GM19395 (cell line): ENCODE measurements around the gene SLC30A9.

ENCODE experiments used
- ATAC-seq: cut with Tn5 transposase; IDR thresholded peaks from one replicate; pipeline ENCODE4 v1.9.1; 2021; ENCODE audit warnings: mild to moderate bottlenecking, moderate library complexity; ENCODE audit not compliant: unreplicated experiment

The SLC30A9 gene

GRCh38 chr4:41990365-41991111 lies at the start of gene SLC30A9:
Gene SLC30A9 (plus strand): TSS chr4:41990530. CDS start chr4:41990652, 122 bp downstream.
- ATAC-seq = peak; percentile 99

- ATAC-seq = no peak
These were observed 49.5 kb upstream of the SLC30A9 start for GRCh38 chr4:41940834-41941233.

DNA sequence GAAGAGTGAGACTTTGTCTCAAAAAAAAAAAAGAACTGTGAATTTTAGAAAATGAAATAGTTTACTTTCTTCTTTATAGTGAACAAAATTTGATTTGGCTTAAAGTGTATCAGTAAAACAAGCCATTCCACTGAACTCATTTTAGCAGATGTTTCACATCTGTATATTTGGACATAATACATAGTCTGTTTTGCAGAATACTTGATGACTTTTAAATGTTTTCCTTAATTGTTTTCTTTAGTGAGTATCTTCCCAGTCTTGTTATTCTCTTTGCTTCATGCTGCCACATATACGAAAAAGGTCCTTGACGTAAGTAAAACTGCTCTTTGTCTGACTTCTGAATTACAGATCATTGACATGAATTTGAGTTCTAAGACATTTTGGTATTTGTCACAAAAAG lies 46.8 kb upstream of the SLC30A9 start:
- ATAC-seq = no peak

GRCh38 chr4:41944089-41944488 lies 46.2 kb upstream of the SLC30A9 start:
- ATAC-seq = no peak

DNA sequence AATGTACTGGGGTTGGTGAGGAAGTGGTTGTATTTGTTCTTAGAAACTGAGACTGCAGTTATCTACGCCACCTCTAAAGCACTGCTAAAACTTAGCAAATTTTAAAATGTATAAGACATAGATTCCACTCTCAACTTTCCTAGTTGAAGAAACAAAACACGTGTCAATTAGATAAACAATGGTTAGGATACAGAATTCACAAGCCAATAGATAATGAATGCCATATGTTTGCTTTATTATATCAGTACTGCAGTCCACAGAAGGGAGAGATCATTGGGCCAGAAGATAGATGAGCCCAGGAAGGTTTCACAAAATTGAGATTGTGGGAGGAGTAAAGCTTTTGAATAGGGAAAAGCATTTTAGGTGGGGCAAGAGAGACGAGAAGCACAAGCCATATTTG lies 40.8 kb upstream of the SLC30A9 start:
- ATAC-seq = no peak

- no peak for ATAC-seq
These were observed 32.7 kb upstream of the SLC30A9 start for GRCh38 chr4:41957634-41958033.

- no peak for ATAC-seq
These were observed 27.2 kb upstream of the SLC30A9 start for GRCh38 chr4:41963105-41963504.

DNA sequence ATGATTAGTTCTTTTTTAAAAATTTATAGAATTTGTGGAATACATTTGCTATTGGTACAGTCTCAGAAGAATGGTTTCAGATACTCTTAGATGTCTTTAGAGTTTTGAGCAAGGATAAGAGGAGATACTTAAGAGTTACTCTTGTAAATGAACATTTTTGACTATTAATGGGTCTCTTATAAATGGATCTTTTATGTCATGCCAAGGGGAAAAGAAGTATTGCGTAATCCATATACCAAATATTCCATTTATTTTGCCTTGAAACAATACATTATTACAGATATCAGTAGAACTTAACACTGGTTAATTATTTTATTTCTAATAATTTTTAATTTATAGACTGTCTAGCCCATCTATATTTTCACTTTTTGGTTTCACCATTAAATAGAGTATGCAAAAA lies 25.9 kb upstream of the SLC30A9 start:
- ATAC-seq = no peak

- no peak for ATAC-seq
These were observed 22.9 kb upstream of the SLC30A9 start for GRCh38 chr4:41967392-41967791.

GRCh38 chr4:41969671-41970070 lies 20.7 kb upstream of the SLC30A9 start:
- no peak for ATAC-seq

DNA sequence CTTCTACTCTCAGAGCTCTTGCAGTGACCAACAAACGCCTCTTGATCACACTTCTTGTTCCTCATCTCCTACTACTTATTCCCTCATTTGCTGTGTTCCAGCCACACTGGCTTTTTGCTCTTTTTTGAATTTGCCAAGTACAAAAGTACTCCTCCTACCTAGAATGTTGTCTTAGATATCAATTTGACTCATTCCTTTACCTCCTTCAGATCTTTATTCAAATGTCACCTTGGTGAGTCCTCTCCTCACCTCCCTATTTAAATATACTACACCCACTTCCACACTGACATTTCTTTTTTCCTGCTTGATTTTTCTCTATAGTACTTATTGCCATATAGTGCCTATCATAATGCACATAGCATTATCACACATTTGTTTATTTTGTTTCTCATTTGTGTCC lies 15.0 kb upstream of the SLC30A9 start:
- ATAC-seq = no peak

- no peak for ATAC-seq
These were observed 13.4 kb upstream of the SLC30A9 start for GRCh38 chr4:41976775-41977516.

- no peak for ATAC-seq
These were observed 12.6 kb upstream of the SLC30A9 start for GRCh38 chr4:41977709-41978108.

- no peak for ATAC-seq
These were observed 8.9 kb upstream of the SLC30A9 start, which contains the start of gene DCAF4L1 for GRCh38 chr4:41981456-41981855. Gene DCAF4L1 (plus strand): TSS chr4:41981756. CDS start chr4:41981793, 37 bp downstream.

GRCh38 chr4:41982716-41983115 lies 7.6 kb upstream of the SLC30A9 start:
- ATAC-seq = no peak

- no peak for ATAC-seq
These were observed 5.2 kb upstream of the SLC30A9 start for GRCh38 chr4:41985151-41985550.

- peak; percentile 37 for ATAC-seq
These were observed 351 bp upstream of the SLC30A9 start for GRCh38 chr4:41989994-41990364.

- no peak for ATAC-seq
These were observed 1.8 kb downstream of the SLC30A9 start for GRCh38 chr4:41991916-41992767.

- ATAC-seq = no peak
These were observed 2.9 kb downstream of the SLC30A9 start for GRCh38 chr4:41992967-41993857.

DNA sequence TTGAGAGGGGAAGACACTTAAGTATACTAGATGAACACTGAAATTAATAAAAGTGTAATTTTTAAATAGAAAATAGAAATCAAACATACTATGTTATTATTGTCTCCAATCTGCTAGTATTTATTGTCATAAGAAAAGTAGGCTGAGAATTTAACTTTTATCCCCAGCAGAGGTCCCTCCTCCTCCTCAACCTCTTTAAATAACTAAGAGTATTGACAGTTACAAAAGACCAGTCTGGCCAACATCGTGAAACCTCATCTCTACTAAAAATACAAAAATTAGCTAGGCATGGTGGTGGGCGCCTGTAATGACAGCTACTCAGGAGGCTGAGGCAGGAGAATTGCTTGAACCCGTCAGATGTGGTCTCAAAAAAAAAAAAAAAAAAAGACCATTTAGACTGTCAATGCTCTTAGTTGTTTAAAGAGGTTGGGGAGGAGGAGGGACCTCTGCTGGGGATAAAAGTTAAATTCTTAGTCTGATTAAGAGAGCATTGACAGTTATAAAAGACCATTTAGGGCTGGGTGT lies 4.2 kb downstream of the SLC30A9 start:
- ATAC-seq = no peak
